Globus pallidus (tissue), 1 donor: ENCODE results near the gene SMG6.

Experiments
- DNase-seq: peaks from one replicate; pipeline ENCODE4 v3.0.0-alpha.2; 2015; ENCODE audit warnings: low spot score

SMG6 gene

DNA sequence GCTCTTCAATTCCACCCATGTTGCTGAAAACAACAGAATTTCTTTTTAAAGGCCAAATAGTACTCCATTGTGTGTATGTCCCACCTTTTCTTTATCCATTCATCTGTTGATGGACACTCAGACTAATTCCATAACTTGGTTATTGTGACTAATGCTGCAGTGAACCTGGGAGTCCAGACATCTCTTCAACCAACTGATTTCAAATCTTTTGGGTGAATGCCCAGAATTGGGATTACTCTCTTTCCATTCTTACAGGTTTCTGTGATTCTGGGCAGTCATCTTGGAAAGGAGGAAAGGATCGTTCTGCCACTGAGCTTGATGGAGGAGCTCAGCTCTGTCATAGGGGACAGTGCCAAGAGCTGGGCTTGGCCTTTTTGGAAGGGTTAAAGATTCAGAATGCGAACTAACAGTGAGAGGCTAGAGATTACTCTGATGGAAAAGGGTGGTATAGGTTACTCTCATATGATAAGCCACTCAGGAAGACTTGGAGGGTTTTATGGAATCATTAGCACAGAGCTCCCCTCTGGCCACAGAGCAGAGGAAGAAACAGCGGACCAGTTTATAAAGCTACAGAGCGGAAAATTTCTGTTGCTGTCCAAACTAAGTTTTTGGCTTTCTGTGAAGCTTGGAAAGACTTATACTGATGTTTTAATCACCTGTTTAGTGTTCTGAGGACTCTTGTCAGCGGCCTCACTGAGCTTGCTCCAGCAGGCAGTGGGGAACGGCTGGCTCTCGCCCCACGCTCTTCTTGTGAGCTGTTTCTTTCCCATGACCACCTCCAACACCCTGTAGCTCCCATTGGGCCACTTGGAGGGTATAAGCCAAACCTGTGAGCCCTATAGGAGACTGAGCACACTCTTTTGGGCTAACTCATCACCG is 200.4 kb downstream of the SMG6 start:
- no peak for DNase-seq

DNA sequence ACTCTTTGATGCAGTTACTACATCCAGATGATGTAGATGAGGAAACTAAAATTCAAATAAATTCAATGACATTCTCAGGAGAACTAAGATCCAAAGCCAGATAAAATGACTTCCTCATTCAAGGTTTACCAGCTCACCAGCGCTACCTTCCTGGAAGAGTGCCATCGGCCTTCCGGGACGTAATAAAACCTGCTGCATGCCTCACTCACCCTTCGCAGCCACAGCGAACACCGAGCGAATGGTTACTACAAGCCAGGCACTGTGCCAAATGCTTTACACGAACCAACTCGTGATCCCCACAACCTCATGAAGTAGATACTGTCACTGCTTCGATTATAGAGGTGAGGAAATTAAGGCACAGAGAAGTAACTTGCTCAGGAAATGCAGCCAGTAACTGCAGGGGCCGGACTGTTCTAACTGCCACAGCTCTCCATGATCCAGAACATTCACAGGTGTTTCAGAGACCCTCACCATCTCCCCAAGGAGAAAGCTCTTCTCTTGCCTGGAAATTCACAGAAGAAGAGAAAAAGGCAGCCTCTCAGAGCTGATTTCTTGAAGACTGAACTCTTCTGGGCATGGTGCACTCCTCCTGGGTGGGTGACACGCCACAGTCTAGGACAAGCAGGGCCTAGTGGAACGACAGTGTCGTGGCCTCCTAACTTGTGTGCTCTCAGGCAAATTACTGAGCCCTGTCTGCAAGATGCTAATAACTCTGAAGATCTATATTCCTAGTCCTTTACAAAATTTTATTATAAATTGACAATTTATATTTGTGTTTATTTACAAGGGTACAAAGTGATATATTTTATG is 201.9 kb downstream of the SMG6 start:
- no peak for DNase-seq

DNA sequence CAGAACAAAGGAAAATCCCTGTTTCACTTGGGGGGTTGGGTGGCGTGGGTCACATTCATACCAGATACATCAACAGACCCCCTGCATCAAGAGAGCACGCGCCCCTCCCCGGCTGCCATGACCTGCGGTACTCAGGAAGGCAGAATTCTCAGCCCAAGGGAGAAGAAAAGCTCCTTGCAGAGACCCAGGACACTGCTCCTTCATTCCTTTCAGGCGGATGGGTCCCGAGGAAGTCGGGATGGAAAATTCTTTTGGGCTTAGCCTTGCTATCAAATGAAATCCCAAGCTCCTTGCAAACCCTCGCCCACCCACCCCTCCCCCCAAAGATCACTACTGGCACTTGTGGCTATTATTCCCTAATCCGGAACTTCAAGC is 208.1 kb downstream of the SMG6 start:
- no peak for DNase-seq

DNA sequence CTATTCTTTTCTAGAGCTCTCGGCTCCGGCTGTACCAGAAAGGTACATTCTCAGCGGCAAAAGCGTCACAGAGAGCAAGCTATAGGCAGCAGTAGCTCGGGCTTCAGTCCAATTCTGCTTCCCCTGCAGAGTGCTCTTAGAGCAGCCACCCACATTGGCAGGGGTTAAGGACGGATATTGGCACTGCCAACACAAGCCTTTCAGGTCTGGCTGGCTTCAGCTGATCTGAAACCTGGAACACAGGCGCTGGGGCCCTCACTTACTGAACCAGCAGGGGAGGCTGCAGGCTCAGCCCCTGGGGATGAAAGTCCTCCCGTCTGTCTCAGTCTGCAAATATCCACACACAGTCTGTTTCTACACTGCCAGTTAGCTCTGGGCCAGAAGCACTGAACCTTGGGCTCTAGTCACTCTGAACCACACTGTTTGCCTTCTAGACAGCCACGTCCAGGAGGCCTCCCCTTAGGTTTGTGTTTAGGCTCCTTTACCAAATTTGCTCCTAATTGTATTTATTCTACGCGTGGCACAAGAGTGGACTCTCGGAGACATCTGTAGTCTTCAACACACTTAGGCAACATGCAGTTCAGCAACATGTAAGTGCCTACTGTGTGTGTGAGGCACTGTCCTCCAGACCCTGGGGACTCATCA is 208.6 kb downstream of the SMG6 start:
- DNase-seq, result no peak

DNA sequence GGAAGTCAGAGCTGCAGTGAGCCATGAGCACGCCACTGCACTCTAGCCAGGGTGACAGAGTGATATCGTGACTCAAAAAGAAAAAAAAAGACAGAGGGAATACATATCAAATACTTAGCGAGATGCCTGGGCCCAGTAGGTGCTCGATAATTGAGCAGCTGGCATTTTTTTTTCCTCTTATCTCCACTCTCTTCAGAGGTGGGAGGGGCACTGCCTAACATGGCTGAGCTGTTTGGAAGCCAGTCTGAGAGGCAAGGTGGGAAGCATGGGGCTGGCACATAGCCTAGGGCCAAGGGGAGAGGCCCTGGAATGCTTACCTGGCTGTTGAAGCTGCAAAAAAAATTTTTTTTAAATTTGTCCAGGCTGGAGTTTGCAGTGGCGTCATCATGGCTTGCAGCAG is 210.2 kb downstream of the SMG6 start:
- DNase-seq, result no peak

DNA sequence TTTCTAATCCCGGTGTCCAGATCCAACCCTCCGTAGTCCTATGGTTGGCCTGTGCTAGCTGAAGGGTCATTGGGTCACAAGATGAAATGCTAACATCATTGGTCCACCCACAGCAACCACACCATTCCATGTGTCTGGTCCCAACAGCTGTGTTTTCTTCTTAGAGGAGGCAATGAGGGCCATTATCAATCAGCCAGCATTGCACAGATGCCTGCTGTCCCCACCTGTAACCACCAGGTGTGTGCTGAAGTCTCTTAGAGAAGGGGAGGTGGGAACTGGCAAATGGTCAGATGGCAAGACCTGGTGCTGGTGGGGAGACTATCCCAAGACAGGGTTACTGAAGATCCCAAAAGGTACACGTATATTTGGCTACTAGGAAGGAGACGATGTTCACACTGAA is 211.3 kb downstream of the SMG6 start:
- no peak for DNase-seq

DNA sequence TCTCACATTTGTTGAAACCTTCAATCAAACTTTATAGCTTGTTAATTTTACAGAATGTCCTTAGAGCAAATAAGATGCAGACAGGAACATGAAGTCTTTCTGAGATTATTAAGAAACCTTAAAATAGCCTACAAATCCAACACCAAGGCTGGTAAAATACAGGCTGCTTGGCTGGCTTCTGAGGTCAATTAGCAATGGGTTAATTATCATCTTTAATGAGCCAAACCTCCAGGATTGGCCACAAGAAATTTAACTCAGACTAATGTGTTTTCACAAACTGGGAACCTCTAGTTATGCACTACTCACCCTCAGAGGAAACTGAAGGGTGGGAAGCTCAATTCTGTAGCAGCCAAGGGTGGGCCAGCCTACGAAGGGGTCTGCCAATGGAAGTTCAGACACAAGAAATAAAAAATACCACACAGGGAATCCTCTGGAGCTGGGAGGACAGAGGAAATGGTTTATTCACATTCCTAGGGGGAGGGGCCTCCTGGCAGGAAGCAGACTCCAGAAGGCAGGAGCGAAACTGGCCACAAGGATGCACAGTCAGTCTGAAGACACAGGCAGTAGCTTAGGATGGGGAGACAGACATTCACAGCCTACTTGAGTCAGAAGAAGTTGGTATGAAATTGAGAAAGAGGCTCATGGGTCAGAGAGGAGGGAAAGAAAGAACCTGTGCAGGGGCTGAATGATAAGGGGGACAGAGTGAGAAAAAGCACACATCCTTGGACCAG is 212.6 kb downstream of the SMG6 start:
- DNase-seq, result no peak

DNA sequence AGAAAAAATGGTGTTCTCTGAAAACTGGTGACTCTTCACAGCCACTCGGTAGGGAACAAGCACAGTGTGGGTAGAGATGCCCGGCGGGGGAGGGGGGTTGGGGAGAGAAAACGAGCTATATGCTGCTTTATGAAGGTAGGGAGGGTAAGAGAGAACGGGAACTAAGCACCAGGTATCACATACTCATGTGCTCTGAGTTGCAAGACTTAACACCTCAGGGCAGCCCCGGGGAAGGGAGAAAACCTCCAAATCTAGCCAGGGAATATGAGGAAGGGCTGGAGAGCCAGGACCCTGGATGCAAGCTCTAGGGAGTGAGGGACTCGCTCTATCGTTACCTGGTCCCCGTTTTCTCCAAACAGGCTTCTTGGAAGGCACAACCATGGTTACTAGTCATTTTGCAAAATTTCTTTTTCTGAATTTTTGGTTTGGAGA is 213.4 kb downstream of the SMG6 start:
- DNase-seq, result no peak

DNA sequence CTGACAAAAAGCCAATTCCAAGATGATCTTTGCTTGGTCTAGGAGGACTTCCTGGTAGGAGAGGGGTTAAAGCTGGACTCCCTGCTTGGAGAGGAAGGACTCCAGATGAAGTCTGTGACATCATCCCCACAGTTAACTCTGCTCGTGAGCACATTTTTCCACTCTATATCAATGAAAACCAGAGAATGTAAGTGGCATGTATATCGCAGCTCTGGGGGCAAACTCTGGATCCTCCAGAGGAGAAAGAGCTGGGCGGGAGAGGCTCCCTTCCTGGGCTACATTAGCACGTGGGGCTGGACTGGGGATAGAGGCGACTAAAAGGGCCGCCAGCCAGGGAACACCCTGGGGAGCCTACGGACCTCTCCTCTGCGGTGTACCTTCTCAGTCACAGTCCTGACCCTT is 214.6 kb downstream of the SMG6 start:
- no peak for DNase-seq

DNA sequence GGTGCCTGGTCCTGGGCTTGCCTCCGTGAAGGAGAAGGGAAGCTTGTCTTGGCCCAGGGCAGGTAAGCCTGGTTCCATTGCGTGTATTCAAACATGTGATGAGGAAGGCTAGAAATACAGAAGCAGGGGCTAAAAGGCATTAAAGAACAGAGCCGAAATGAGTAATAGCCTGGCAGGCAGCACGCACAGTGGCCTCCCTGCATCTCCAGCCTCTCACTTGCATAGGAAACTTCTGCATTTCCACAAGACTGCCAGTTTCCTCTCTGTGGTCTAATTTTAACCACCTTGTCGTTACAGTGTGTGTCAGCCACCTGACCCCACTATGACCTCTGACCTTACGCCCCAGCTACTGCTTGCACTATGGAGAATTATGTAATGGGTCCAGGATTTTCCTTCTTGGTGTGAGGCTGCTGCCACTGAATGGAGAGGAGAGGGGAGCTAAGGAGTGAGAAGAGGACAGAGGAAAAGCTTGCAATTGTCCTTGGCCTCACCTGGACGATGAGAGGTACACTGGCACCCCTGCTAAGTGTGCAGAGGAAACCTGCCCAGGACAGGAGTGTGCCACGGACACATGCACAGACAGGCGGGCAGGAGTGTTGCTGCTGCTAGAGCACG is 215.9 kb downstream of the SMG6 start:
- DNase-seq, result peak; percentile 52

DNA sequence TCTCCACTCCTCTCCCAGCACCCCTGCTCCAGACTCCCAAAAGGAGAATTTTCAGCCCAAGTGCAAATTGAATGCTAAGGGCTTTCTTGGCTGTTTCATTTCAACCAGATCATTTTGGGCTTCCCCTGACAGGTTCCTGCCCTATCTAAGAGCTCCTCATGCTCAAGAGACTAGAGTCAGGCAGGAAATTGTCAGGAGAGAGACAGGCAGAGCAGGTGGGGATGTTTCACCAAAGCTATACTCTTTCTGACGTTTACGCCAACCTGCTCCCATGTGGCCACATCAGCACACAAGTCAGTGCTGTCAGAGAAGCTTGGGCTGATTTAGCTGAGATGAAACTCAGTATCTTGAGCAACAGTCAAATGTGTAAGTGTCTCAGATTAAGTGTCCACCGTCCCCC is 217.3 kb downstream of the SMG6 start:
- DNase-seq, result no peak

DNA sequence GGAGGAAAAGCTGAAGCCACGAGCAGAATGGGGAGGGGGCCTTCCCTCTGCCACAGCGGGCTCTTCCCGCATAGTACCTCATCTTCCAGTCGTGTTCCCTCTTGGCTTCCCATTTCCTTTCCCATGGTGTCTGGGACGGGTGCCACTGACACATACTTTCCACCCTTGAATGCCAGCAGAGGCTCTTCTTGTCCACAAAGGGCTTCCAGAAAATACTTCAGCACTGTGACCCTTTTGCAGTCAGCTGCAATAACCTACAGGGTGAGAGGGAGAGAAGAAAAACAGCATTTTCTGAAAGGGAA is 218.0 kb downstream of the SMG6 start:
- no peak for DNase-seq

DNA sequence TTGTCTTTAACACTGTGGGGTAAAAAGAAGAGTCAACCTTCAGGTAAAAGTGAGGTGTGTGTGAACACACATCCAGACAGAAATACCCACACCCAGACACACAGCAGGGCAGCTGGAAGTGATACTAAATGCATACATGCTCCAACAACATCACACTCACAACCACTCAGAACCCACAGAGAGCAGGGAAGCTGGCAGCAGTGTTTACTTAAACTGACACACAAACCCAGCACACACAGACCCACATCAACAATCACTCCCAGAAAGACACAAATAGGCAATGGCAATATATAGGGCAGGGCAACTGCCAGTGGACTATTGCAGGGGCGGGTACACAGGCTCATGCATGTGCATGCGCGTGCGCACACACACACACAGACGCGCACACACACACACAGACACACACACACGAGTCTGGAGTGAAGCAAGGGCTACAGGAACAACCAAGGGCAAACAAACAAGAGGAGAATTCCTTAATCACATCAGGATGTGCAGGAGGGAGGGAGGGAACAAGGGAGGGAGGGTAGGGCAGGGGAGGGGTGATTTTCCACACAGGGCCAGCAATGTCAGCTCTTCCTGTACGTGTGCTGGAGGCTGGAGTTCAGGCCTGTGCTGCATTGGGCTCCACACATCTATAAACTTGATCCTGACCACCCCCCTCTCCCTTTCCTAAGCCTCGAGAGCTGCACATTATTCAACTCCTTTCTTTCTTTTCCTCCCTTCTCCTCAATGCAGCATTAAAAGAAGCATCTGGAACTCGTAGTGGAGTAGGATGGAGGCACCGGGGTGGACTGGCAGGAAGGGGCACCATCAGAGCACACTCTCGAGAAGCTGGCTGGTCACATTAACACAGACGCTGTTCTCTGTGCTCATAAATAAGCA is 218.6 kb downstream of the SMG6 start:
- DNase-seq, result no peak

DNA sequence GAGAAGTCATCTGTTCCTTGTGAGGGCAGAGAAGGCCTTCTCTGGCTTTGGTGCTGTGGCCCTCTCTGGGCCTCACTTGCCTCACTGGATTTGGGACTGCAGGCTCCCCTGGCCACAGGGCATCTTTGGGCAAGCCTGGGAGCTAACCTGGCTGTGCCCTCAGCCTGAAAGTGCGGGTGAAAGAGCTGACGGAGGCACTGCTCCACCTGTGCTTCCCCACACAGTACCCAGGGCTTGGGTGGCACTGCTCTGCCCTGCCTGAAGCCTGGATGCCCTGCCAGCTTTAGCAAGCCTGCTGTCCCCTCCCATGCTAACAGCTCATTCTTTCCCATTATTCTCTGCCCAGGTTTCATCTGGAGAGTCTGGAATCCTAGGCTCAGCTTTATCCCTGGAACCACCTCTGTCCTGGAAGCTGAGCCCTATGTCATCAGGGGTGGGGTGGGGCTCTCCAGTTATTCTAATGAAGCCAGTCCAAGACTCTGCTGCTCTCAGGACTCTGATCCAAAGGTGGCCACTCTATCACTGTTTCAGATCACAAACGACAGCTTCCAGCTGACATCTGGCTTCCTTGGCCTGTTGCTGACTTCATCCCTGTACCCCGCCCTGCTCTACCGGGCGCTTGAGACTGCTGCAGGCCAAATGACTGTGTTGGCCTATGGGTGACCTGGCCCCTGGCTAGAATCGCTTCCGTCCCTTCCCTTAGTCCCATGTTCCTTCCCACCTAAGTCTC is 219.4 kb downstream of the SMG6 start:
- DNase-seq, result no peak

DNA sequence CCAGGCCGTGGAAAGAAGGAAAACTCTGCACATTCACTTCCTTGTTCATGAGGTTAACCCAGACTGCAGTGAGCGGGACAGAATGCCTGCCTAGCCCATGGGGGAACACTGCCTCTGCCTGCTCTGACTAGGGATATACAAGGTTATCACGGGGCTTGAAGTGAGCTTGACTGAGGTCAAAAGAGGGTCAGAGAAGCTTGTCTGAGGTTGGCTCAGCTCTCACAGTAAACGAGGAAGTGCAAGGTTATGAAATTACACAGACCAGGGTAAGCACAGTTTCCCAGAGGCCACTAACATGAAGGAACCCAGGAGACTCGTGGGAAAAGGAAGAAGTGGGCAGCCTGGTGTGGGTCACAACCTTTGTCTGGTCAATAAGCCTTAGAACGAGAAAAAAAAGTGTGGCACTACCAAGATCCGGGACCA is 220.0 kb downstream of the SMG6 start:
- DNase-seq, result peak; percentile 59

DNA sequence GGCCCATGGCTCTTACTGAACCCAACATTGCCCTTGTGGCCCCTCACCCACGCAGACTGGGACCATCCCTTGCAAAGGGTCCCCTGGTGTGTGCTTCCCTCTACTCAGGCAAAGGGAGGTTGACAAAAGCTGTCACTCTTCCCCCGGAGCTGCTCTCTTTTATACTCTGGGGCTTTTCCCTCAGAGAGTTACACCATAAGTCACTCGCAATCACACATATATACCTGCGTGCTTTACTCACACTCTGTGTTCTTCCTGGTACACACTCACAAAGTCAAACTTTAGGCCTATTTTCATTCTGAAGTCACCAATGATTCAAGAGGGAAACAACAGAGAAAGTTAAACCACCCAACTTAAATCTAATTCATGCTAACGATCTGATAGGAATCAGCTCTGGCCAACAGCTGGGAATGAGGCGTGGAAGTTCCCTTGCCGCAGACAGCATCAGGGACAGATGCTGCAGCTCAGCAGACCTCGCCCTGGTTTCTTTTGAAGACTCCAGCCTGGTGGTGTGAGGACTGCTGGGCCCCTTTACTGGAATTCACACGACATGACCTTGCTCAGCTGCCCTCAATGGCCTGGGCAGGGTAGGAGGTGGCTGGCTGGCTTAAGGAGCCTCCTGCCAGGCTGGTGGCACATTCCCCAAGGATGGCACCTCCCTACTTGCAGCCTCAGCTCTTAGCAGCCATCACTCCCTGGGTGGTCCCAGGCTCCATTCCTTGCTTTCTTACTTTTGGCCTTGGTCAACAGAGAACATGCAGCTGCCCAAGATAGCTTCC is 221.4 kb downstream of the SMG6 start:
- no peak for DNase-seq

DNA sequence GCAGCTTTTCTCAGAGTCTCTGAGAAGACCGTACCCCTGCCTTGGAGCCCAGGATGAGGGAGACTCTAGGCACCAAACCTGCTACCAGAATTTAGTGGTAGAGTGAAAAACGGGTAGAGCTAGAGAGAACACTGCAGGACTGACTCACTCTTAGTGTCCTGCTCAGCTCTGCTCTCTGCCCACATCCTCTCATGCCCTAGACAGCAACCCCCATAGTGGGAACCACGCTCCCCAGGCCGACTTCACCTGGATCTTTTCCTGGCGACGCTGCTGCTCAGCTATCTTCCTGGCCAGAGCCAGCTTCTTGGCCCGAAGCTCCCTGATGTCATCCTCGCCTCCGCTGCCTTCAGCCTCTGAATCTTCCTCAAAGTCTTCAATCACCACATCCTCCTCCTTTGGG is 222.0 kb downstream of the SMG6 start:
- no peak for DNase-seq

DNA sequence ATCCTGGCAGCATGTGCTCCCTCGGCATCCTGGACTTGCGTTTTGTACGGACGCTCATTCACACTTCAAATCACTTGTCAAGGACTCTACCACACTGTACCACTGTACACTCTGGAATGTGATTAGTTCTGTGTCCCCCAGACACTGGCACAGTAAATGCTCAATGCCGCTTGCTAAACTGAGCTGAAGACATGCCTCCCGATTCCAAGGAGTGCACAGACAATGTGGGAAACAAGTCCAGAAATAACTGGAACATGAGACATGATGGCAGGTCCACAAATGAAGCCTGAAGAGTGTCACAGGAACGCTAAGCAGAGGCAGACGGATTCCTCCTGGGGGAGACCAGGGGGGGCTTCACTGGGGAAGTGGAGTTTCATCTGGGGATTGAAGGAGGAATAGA is 226.5 kb downstream of the SMG6 start:
- DNase-seq, result no peak
